ENCODE data around the gene BMAL1.

DNA sequence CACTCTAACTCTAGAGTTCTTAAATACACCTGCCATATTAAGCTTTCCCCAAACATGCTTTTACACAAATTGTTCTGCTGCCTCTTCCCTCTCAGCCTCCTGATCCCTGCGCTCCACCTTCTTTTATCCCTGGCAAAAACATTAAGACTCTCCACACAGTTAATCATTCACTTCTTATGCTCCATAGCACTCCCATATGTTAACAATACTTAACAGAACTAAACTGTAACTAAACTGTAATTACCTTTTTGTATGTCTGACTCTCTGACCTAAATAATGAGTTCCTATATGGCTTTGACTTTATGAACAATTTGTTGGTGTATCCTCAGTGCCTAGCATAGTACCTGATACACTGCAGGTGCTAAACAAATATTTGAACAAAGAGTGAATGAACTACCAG lies 113.6 kb downstream of the BMAL1 start:
- TF ChIP-seq, protein P1, sequence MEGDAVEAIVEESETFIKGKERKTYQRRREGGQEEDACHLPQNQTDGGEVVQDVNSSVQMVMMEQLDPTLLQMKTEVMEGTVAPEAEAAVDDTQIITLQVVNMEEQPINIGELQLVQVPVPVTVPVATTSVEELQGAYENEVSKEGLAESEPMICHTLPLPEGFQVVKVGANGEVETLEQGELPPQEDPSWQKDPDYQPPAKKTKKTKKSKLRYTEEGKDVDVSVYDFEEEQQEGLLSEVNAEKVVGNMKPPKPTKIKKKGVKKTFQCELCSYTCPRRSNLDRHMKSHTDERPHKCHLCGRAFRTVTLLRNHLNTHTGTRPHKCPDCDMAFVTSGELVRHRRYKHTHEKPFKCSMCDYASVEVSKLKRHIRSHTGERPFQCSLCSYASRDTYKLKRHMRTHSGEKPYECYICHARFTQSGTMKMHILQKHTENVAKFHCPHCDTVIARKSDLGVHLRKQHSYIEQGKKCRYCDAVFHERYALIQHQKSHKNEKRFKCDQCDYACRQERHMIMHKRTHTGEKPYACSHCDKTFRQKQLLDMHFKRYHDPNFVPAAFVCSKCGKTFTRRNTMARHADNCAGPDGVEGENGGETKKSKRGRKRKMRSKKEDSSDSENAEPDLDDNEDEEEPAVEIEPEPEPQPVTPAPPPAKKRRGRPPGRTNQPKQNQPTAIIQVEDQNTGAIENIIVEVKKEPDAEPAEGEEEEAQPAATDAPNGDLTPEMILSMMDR (IDR thresholded peaks at IDR 0.05 in 4 of 5, conservative IDR thresholded peaks at IDR 0.05 in 1 of 5): no peak
- TF ChIP-seq POLR2A (IDR thresholded peaks at IDR 0.05): no peak

Measured in gastrocnemius medialis (tissue), 4 donors.